A204.1 (cell line): ENCODE results near the gene HPS6.
"Not testable (repeated sequence)": the region's sequence is repeated elsewhere in the genome, so short reads cannot be mapped to it uniquely, and the experiment has no call there.

Experiments
- FAIRE-seq: peaks from 2 replicates; lab custom pipeline; 2012; peaks lifted over from hg19 to GRCh38; lab: Jason Lieb, UNC

Gene HPS6

DNA sequence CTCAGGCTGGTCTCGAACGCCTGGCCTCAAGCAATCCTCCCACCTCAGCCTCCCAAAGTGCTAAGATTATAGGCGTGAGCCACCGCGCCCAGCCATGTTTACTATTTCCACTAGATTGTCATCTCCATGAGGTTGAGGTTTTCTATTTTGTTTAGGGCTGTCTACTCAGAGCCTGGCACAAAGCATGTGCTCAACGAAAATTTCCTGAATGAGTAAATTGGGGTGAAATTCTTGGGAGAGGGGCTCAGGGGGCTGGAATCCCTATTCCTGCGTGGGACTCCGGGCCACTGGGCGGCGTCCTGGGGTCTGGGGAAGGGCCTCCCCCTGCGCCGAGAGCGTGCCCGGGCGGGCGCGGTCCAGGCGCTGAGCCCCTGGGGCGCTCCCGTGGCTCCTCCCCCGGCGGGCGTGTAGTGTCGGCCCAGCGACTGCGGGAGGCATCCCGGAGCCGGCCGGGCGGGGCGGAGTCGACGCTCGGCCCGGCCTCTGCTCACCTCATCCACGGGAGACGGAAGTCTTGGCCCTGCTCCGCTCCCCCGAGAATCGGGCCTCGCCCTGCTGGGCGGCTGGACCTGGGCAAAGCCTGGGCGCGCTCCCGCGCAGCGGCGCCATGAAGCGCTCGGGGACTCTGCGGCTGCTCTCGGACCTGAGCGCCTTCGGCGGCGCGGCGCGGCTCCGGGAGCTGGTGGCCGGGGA, at the start of gene HPS6:
HPS6 (plus strand) TSS at position 482 of the 693 bp plus-strand sequence; CDS start at position 608, 126 bp downstream.
- FAIRE-seq: no peak

DNA sequence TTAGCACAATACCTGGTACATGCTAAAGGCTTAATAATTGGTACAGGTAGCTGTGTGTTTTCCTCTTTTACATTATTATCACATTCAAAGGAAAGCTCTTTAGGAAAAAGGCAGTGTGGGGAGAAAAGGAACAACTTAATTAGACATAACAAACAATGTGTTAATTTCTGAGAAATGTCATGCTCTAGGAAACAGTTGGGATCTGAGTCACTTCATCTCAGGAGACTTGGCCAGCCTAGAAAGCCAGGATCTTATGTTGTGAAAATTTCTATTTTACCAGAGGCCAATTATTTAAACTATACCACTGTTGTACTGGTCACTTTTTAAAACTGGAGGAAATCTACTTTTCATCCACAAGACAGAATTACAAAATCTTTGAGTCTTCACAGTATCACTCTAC, 48.7 kb upstream of the HPS6 start:
- FAIRE-seq: no peak

DNA sequence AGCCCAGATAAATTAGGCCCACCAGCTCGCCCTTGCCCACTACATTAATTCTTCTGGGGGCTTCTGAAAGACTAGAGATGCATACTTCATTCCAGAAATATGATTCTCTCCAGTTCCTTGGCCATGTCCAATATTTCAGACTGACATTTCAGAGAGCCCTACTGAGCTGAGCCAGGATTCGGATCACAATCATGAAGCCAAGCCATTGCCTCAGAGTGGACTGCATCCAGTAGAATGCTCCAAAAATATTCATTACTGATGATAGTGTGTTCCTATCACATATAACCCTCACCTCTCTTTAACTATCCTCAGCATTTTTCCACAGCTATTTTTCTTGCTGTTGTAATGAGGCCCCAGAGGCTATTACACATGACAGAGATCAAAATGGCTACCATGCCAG, 47.9 kb upstream of the HPS6 start:
- FAIRE-seq: no peak

DNA sequence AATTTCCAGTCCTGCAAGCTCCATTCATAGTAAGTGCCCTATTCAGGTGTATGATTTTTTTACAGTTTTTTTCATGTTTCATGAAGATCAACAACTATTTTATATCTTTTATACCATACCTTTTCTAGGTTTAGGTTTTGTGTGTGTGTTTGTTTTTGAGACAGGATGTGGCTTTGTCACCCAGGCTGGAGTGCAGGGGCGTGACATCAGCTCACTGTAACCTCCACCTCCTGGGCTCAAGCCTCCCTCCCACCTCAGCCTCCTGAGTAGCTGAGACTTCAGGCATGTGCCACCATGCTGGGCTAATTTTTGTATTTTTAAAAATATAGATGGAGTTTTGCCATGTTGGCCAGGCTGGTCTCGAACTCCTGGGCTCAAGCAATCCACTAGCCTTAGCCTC, 44.2 kb upstream of the HPS6 start:
- no peak for FAIRE-seq

DNA sequence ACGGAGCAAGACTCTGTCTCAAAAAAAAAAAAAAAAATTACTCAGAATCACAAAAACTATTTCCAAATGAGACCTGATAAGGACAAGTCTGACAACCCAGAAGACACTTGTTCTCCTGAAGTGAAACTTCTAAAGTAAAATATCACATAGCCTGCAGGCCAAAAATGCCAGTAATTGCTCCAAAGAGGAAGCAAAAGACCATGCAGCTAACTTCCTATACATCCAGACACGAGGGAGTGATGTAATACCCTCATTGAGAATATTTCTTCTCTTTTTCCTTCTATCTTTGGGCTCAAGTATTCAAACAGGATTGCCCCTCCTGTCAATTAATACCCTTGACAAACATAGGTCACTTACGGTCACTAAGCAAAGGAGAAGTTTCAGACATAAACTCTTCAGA, 40.4 kb upstream of the HPS6 start:
- no peak for FAIRE-seq

DNA sequence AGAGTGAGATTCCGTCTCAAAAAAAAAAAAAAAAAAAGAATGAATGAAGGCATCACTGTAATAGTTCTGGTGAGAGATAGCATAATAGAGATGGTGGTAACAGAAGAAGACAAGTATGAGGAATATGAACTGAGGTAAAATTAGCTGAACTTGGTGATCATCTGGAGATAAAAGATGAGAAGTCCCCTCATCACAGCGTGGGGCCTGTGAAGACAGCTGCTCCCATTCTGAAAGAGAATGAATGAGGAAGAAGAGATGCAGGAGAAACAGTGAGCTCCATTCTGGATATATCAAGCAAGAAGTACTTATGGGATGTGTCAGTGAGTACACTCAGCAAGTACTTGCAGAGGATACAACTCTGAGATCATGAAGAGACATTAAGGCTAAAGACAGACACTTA, 37.9 kb upstream of the HPS6 start:
- FAIRE-seq: no peak

DNA sequence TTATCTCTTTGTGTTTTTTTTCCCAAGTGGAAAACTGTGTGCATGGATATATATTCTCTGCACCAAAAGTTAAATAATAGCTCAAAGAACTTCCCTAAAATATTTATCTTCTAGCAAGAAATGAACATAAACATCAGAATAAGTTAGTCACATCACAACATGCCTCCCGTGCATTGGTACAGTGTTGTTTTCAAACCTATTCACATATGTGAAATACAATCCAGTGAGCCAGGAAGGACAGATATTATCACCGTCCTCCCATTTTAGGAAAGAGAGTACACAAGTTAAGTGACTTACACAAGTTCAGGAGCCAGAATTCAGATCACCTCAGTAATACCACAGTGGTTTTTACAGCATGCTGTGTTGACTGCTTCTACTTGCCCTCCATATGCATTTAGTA, 31.4 kb upstream of the HPS6 start:
- no peak for FAIRE-seq

DNA sequence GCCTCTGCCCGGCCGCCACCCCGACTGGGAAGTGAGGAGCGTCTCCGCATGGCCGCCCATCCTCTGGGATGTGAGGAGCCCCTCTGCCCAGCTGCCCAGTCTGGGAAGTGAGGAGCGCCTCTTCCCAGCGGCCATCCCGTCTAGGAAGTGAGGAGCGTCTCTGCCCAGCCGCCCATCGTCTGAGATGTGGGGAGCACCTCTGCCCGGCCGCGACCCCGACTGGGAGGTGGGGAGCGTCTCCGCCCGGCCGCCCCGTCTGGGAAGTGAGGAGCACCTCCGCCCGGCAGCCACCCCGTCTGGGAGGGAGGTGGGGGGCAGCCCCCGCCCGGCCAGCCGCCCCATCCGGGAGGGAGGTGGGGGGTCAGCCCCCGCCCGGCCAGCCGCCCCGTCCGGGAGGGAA, 29.3 kb upstream of the HPS6 start:
- not testable (repeated sequence) for FAIRE-seq

DNA sequence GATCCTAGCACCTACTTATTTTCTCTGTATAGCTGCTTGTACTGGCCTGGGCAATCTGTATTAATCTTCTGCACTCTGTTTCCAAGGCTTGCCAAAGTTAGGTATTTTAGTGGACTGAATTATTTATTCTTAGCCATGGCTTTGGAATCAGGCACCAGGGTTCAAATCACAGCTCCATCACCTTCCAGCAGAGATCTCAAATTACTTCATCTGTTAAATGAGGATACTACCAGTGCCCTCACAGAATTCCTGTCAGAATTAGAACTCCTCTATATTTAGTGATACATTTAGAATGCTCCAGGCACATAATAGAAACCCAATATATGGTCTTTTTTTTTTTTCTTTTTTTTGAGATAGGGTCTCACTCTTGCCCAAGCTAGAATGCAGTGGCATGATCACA, 26.7 kb upstream of the HPS6 start:
- FAIRE-seq: no peak

DNA sequence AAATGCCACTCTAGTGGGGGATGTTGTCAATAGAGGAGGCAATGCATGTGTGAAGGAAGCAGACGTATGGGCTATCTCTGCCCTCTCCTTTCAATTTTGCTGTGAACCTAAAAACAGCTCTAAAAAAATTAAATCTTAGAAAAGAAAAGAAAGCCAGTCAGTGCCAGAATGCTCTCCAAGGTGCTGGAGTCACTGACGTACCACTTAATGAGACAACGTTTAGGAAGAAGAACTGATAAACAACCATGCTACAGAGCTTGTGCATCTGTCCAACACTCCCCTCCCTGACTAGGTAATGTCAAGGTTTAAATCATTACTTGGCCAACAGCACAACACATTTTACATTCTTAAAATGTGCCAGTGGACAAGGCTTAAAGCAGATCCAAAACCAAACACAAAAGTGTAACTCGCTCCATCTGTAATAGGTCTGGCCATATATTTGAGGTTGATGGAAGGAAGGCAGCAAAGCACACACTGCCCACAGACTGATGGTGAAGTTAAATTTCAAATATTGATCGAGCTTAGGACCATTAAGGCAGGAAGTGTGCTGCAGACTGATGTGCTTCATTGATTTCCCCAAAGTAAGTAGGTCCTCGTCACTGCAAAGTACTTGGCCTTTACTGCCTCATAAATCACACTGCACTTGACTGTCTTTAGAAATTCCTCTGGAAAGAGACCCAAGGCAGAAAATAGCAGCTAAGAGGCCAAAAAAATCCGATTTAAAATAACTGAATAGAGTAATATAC, 24.7 kb upstream of the HPS6 start:
- no peak for FAIRE-seq

DNA sequence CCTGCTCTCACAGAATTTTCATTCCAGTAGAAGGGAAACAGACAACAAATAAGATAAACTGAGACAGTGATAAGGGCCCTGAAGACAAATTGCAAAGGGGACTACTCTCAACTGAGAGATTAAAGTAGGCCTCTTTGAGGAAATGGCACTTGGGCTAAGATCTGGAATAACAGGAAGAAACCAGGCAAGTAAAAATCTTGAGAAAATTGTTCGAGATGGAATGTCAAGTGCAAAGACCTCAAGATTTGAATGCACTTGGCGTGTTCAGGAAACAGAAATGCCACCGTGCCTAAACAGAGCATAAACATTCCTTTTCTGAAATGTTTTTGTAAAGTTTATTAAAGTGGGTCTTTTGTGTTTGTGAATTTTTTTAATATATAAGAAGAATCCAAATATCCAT, 19.9 kb upstream of the HPS6 start:
- no peak for FAIRE-seq

DNA sequence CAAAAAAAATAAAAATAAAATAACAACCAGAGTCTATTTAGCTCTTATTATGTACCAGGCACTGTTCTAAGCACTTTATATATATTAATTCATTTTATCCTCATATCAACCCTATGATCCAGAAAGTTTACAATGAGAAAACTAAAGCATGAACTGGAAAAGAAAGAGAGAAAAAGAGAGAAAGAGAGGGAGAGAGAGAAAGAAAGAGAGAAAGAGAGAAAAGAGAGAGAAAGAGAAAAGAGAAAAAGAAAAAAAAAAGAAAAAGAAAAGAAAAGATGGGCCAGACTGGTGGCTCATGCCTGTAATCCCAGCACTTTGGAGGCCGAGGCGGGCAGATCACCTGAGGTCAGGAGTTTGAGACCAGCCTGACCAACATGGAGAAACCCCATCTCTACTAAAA, 19.1 kb upstream of the HPS6 start:
- FAIRE-seq: no peak

DNA sequence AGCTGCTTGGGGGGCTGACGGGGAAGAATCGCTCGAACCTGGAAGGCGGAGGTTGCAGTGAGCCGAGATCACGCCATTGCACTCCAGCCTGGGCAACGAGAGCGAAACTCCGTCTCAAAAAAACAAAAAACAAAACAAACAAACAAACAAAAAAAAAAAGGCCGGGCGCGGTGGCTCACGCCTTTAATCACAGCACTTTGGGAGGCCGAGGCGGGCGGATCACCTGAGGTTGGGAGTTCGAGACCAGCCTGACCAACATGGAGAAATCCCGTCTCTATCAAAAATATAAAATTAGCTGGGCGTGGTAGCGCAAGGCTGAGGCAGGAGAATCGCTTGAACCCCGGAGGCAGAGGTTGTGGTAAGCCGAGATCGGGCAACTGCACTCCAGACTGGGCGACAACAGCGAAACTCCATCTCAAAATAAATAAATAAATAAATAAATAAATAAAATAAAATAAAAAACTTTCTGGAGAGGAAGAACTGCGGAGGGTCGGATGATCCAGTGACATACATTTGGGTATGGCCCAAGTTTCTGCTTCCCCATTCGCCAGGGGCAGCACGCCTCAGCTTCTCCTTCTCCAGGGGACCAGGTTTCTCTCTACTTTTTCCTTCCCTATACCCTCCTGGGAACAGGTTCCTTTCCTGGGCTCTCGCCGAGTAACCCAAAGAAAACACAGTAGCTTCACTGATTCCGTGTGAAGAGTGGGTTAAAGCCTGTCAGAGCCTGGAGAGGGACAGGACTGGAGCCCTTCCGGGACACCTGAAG, 10.1 kb upstream of the HPS6 start:
- FAIRE-seq: not testable (repeated sequence)

DNA sequence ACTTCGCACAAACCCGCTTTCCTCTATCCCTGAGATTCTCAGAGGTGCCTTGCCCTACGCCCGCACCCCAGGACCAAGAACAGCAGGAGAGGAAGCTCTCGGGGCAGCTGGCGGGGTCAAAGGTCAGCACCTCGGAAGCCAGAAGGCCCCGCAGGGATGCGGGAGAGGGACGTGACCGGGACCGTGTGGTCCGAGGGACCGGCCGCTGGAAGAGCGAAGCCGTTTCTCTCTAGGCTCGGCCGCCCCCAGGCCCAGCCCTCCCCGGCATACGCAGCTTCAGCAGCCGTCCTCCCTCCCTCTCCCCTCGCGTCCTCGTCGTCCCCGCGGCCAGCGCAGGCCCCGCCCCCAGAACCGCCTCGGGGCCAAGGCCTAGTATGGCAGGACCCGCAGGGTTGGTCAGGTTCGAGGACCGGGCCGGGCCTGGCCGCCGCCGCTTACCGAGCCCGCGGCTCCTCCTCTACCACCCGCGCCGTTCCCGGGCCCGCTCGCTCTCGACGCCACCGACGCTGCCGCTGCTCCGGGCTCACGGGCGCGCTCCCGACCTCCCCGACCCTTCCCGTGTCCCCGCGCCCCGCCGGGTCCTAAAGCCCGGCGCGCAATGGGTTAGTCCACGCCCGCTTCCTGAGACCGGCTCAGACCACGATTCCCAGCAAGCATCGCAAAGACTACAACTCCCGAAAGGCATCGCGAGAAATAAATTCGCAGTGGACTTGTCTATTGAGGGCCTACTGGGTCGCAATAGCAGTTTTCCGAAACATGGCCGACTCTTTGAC, 9.3 kb upstream of the HPS6 start, which contains the start of gene ARMH3:
ARMH3 (minus strand) TSS at position 527 of the 773 bp plus-strand sequence. CDS start 16,059 bp downstream, outside the sequence.
- FAIRE-seq: peak; percentile 91

DNA sequence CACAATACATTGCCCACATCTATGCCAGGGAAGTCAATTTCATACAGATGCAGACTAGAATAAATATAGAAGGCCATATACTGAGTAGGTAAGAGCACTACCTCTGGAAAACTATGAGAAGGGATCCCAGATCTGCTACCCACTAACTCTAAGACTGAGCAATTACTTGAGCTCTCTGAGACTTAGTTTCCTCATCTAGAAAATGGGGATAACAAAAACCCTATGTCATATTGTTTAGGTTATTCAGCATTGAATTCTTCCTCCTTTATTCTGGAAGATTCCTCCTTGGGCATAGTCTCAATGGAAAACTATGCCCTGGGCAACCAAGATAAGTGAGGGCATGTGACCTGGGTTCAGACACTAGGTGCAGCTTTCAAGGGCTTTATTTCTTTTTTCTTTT, 5.2 kb upstream of the HPS6 start:
- no peak for FAIRE-seq

DNA sequence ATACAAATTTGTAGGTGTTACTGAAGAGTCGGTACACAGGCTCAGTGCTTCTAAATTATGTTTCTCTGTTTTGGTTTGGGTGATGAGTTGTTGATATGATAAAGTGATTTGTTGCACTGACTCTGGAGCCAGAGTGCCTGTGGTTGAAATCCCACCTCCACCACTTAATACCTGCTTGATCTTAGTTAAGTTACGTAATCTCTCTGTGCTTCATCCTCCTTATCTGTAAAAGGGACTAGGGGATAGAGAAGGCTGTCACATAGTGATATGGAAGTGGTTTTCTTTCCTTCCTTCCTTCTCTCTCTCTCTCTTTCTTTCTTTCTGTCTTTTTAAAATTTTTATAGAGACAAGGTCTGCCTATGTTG, 664 bp upstream of the HPS6 start:
- FAIRE-seq: no peak

DNA sequence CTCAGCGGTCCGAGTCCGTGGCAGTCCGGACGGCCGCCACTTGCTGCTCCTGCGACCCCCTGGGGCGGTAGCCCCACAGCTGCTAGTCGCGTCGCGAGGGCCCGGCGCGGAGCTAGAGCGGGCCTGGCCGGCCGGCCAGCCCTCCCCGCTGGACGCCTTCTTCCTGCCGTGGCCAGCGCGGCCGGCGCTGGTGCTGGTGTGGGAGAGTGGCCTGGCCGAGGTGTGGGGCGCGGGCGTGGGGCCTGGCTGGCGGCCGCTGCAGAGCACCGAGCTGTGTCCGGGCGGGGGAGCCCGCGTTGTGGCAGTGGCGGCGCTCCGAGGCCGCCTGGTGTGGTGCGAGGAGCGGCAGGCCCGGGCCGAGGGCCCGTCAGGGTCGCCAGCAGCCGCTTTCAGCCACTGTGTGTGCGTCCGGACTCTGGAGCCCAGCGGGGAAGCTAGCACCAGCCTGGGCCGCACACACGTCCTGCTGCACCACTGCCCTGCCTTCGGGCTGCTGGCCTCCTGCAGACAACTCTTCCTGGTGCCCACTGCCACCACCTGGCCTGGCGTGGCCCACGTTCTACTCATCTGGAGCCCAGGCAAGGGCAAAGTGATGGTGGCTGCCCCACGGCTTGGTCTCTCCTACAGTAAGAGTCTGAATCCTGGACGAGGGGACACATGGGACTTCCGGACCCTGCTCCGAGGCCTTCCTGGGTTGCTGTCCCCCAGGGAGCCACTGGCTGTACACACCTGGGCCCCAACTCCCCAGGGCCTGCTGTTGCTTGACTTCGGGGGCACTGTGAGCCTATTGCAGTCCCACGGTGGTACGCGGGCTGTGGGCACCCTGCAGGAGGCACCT, 631 bp downstream of the HPS6 start:
- no peak for FAIRE-seq

DNA sequence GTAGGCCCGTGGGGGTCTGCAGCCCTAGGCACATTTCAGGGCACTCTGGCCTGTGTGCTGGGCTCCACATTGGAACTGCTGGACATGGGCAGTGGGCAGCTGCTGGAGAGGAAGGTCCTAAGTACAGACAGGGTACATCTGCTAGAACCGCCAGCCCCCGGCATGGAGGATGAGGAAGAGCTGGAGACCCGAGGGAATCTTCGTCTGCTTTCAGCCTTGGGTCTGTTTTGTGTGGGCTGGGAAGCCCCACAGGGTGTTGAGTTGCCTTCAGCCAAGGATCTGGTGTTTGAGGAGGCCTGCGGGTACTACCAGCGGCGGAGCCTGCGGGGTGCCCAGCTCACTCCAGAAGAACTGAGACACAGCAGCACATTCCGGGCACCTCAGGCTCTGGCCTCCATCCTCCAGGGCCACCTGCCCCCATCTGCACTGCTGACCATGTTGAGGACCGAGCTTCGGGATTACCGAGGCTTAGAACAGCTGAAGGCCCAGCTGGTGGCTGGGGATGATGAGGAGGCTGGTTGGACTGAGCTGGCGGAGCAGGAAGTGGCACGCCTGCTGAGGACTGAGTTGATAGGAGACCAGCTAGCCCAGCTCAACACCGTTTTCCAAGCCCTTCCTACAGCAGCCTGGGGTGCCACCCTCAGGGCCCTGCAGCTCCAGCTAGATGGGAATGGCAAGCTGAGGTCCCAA, 1.4 kb downstream of the HPS6 start:
- no peak for FAIRE-seq

DNA sequence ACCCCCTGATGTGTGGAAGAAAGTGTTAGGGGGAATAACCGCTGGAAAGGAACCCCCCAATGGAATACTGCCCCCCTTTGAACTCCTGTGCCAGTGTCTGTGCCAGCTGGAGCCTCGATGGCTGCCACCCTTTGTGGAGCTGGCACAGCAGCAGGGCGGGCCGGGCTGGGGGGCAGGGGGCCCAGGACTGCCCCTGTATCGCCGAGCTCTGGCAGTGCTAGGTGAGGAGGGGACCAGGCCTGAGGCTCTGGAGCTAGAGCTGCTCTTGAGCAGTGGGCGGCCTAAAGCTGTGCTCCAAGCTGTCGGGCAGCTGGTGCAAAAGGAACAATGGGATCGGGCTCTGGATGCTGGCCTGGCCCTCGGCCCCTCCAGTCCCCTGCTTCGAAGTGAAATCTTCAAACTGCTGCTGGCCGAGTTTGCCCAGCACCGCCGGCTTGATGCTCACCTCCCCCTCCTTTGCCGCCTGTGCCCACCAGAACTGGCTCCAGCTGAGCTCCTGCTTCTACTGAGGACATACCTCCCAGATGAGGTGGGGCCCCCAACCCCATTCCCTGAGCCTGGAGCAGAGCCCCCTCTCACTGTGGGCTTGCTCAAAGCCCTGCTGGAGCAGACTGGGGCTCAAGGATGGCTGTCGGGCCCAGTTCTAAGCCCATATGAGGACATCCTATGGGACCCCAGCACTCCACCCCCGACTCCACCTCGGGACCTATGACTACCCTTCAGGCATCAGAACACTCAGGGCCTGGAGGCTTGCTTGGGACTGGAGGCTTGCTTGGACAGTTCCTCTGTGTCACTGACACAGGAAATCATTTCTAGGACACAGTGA, 2.2 kb downstream of the HPS6 start:
- no peak for FAIRE-seq

DNA sequence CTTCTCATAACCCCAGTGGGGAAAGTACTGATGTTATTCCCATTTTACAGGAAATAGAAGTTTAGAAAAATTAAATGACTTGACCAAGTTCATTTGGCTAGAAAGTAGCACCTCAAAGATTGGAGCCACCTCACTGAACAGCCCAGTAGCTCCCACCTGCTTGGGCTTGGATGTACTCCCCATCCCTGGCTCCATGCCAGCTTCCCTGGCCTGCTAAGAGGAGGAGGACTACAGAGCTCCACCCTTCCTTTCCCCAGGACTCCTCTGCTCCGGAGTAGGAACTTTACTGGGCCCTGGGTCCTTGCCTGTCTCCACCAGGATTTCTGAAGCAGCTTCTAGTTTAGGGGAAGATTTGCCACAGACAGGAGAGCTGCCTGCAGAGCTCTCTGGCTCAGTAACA, 3.1 kb downstream of the HPS6 start:
- FAIRE-seq: no peak
